WERI-Rb-1 (cell line): ENCODE measurements around the gene GATAD2B.

Experiments used
- DNase-seq: peaks from one replicate; pipeline ENCODE4 v3.0.0-alpha.2; 2020
- H3K27ac ChIP-seq: fragments of 250-450 bp; sonication (Bioruptor Pico); 2 replicates; pipeline ENCODE4 v1.5.1; 2020; ENCODE audit warnings: mild to moderate bottlenecking, moderate library complexity
- H3K27me3 ChIP-seq: fragments of 250-450 bp; sonication (Bioruptor Pico); 2 replicates; pipeline ENCODE4 v1.5.1; 2021; ENCODE audit warnings: mild to moderate bottlenecking, low read depth, moderate library complexity; ENCODE audit not compliant: insufficient read depth, severe bottlenecking
- H3K36me3 ChIP-seq: fragments of 250-450 bp; sonication (Bioruptor Pico); 2 replicates; pipeline ENCODE4 v1.5.1; 2020; ENCODE audit warnings: mild to moderate bottlenecking, moderate library complexity
- H3K4me3 ChIP-seq: 2 replicates; pipeline ENCODE4 v1.5.1; 2011; ENCODE audit warnings: low read depth, mild to moderate bottlenecking, control low read depth, low read length
- H3K9me3 ChIP-seq: fragments of 250-450 bp; sonication (Bioruptor Pico); 2 replicates; pipeline ENCODE4 v1.5.1; 2021; ENCODE audit warnings: mild to moderate bottlenecking, moderate library complexity; ENCODE audit not compliant: severe bottlenecking
- TF ChIP-seq, protein P1 (sequence below): IDR thresholded peaks from 2 replicates; pipeline ENCODE4 v1.5.1; 2011; ENCODE audit warnings: low read depth, mild to moderate bottlenecking, control low read depth, inconsistent platforms, low read length

Gene GATAD2B

DNA sequence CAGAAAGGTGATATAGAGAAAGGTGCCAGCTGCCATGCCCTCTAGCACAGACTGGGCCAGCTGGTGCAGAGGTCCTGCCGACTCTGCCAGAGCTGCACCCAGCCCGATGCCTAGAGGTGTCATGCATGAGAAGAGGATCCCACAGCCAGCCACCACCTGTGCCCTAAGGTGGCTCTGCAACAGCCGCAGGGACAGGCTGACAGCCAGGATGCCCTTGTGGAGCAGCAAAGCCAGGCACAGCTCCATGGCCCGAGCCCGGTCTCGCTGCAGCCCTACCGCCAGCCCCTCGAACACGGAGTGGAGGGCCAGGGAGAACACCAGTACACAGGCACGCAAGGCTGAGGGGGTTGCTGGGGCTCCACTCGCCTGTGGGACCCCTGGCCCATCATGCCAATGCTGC lies 37.4 kb upstream of the GATAD2B start:
- no peak overlapping the region for H3K4me3 ChIP-seq
- peaks cover 41% of the 10 kb centered on the region for H3K36me3 ChIP-seq
- no peaks in the 10 kb centered on the region for H3K27me3 ChIP-seq
- no peak for DNase-seq
- no peaks in the 10 kb centered on the region for H3K9me3 ChIP-seq
- TF ChIP-seq, protein P1, sequence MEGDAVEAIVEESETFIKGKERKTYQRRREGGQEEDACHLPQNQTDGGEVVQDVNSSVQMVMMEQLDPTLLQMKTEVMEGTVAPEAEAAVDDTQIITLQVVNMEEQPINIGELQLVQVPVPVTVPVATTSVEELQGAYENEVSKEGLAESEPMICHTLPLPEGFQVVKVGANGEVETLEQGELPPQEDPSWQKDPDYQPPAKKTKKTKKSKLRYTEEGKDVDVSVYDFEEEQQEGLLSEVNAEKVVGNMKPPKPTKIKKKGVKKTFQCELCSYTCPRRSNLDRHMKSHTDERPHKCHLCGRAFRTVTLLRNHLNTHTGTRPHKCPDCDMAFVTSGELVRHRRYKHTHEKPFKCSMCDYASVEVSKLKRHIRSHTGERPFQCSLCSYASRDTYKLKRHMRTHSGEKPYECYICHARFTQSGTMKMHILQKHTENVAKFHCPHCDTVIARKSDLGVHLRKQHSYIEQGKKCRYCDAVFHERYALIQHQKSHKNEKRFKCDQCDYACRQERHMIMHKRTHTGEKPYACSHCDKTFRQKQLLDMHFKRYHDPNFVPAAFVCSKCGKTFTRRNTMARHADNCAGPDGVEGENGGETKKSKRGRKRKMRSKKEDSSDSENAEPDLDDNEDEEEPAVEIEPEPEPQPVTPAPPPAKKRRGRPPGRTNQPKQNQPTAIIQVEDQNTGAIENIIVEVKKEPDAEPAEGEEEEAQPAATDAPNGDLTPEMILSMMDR, result no peak
- no peak overlapping the region for H3K27ac ChIP-seq

DNA sequence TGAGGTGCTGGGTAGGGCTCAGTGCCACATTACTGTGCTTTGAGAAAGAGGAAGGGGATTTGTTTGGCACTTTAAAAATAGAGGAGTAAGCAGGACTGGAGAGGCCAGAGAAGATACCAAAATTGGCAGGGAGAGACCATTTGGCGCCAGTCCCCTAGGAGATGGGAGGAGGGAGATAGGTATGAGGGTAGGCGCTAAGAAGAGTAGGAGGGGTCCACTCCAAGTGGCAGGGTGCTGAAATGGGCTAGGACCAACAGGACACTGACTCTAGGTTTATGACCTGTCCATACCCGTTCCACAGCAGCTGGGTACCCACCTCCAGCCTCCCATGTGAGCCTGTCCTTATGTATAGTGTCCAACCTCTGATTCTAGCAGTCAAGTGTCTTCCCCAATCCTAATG lies 36.7 kb upstream of the GATAD2B start:
- no peak overlapping the region for H3K4me3 ChIP-seq
- no peak for DNase-seq
- no peaks in the 10 kb centered on the region for H3K27me3 ChIP-seq
- no peak overlapping the region for H3K27ac ChIP-seq
- H3K36me3 ChIP-seq, result peaks cover 48% of the 10 kb centered on the region
- H3K9me3 ChIP-seq, result no peaks in the 10 kb centered on the region
- TF ChIP-seq, protein P1, result no peak

DNA sequence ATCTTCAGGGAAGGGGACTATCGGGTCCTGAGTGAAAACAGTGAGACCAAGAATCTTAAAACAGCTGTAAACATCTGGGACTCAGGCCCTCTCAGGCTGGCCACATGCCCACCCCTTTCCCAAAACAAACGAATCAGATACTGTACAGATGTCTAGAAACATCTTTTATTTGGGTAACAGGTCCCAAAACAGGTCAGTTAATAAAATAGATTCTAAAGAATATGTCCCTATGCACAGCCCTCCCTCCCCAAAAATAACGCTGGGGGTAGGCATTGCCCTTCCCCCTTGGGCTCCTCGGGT lies 36.1 kb upstream of the GATAD2B start:
- Histone ChIP-seq H3K36me3 (peaks cover 54% of the 10 kb centered on the region), H3K9me3 (no peaks in the 10 kb centered on the region), H3K27ac (peak overlapping the region; percentile 6; the same call in 1 of the 2 replicates), H3K4me3 (no peak overlapping the region), H3K27me3 (no peaks in the 10 kb centered on the region)
- TF ChIP-seq, protein P1, result no peak
- no peak for DNase-seq

DNA sequence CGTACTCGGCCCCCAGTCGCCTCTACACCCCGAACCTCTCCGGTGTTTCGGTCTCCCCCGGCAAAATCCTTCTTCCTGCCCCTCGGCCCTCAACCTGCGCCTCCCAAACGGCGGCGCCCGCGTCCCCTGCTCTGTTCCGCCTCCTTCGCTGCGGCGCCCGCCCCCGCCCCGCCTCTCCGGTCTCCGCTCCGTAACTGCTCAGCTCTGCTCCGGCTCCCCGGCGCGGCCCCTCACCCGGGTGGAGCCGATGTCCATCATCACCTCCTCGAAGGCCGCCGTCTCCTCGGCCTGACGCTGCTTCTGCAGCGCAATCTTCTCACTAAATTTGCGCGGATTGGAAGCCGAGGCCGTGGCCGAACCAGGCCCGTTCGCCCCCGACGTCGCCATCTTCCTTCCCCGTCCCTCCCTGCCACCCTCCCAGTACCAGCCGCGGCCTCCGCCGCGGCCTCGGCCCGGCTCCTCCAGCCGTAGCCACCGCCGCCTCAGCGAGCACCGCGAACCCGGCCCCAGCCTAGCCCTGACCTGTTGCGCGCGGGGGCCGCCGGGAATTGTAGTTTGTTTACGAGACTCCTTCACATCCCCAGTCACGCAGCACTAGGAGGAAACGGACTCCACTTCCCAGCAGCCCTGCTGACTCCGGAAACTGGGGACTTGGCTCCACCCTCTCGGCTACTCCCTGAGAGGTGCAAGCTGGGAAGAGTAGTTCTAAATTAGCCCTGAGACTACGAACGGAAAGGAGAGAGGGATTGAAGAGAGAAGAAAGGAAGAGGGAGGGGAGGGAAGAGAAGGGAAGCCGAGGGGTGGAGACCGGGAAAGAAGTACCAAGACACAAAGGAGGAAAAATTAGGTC lies 35.6 kb upstream of the GATAD2B start, which contains the start of gene CRTC2:
Gene CRTC2, minus strand, starts transcription at position 502 of the 850 bp plus-strand sequence. Its CDS starts 115 bp downstream, at position 387.
- H3K9me3 ChIP-seq, result no peaks in the 10 kb centered on the region
- peak within 1 kb of the TSS; percentile 78 for H3K4me3 ChIP-seq
- DNase-seq, result peak; percentile 100
- TF ChIP-seq, protein P1, result peak; percentile 14; the same call in 1 of the 2 replicates
- H3K36me3 ChIP-seq, result peaks cover 60% of the 10 kb centered on the region
- no peaks in the 10 kb centered on the region for H3K27me3 ChIP-seq
- peak within 1 kb of the TSS; percentile 77 for H3K27ac ChIP-seq

DNA sequence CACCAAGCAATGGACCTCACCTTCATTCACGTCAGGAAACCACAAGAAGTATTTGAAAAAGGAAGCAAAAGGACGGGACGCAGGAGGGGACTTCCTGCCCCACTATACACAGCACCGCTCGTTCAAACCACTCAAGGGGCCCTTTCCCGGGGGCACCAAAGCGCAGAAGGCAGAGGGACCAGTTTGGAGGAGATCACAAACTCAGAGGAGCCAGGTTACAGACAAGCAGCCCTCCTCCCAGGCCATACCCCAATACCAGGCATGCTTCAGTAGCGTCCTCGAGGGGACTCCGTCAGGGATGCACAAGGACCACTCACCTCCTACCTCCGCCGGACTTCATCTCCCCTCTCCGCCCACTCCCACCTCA lies 35.0 kb upstream of the GATAD2B start:
- Histone ChIP-seq H3K36me3 (peaks cover 66% of the 10 kb centered on the region), H3K4me3 (peak overlapping the region; percentile 78), H3K27ac (peak overlapping the region; percentile 77), H3K9me3 (no peaks in the 10 kb centered on the region), H3K27me3 (no peaks in the 10 kb centered on the region)
- no peak for DNase-seq
- TF ChIP-seq, protein P1, result no peak
